NCI-H2081 (cell line): ENCODE results near the gene LCP1.
"Not testable (repeated sequence)": the region's sequence is repeated elsewhere in the genome, so short reads cannot be mapped to it uniquely, and the experiment has no call there.

ENCODE experiments used
- DNase-seq, 2 experiments: peaks; one replicate each; lab custom pipeline; 2025; lab: John Stamatoyannopoulos, UW

LCP1 gene, protein sequence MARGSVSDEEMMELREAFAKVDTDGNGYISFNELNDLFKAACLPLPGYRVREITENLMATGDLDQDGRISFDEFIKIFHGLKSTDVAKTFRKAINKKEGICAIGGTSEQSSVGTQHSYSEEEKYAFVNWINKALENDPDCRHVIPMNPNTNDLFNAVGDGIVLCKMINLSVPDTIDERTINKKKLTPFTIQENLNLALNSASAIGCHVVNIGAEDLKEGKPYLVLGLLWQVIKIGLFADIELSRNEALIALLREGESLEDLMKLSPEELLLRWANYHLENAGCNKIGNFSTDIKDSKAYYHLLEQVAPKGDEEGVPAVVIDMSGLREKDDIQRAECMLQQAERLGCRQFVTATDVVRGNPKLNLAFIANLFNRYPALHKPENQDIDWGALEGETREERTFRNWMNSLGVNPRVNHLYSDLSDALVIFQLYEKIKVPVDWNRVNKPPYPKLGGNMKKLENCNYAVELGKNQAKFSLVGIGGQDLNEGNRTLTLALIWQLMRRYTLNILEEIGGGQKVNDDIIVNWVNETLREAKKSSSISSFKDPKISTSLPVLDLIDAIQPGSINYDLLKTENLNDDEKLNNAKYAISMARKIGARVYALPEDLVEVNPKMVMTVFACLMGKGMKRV

DNA sequence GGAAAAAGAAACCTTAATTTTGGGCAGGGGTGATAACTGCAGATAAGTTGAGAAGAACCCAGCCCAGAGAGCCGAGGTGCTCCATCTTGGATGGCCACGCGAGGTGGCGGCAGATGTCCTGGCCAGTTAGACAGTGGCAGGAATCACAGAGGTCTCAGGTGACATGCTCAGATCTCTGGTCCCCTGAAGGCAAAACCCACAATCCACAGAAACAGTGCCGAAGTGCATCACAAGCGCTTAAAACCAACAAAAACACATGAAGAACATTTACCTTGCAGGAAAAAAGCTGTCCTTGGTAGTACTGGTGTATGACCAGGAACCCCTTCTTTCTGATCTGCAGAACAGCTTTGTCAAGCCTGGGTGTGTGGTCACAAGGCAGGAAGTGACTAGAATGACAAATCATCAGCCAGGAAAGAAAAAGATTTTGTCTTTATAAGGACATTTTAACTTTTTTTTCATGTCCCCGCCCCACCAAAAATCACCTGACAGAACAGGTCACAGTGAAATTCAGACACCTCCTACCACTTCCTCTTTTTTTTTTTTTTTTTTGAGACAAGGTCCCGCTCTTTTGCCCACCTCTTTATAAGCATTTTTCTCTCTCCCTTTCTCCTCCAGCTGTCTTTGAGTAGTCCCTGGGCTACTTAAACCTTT is at the start of gene LCP1:
TSS of gene LCP1 (minus strand) at position 338 of the 651 bp plus-strand sequence. CDS start 22,515 bp downstream, outside the sequence.
- DNase-seq, result no peak

DNA sequence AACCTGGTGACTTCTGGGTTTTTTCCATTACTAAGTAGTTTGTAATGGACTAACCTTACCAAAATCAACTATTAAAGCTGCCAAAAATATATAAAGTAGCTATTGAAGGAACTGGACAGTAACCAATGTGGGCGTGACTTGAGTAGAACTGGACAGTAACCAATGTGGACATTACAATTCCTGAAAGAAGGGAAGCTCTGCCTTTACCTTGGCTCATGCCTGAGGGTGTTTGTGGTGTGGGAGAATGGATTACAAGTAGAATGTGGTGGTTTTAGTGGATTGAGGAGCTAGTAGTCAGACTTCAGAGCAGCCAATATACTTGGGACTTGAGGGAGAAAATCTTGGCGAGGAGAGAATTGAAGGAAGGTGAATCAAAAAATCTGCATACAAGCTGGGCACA is 47.3 kb upstream of the LCP1 start:
- no peak for DNase-seq

DNA sequence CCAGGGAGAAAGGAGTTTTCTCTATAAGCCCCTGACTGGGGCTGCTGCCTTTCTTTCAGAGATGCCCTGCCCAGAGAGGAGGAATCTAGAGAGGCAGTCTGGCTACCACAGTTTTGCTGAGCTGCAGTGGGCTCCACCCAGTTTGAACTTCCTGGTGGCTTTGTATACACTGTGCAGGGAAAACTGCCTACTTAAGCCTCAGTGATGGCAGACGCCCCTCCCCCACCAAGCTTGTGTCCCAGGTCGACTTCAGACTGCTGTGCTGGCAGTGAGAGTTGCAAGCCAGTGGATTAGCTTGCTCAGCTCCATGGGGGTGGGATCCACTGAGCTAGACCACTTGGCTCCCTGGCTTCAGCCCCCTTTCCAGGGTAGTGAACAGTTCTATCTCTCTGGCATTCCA is 38.3 kb upstream of the LCP1 start:
- DNase-seq, result not testable (repeated sequence)

DNA sequence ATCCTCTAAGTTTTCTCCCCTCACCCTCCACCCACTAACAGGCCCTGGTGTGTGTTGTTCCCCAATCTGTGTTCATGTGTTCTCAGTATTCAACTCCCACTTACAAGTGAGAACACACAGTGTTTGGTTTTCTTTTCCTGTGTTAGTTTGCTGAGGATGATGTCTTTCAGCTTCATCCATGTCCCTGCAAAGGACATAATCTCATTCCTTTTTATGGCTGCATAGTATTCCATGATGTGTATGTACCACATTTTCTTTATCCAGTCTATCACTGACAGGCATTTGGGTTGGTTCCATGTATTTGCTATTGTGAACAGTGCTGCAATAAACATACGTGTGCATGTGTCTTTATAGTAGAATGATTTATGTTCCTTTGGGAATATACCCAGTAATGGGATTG is 32.8 kb upstream of the LCP1 start:
- not testable (repeated sequence) for DNase-seq

DNA sequence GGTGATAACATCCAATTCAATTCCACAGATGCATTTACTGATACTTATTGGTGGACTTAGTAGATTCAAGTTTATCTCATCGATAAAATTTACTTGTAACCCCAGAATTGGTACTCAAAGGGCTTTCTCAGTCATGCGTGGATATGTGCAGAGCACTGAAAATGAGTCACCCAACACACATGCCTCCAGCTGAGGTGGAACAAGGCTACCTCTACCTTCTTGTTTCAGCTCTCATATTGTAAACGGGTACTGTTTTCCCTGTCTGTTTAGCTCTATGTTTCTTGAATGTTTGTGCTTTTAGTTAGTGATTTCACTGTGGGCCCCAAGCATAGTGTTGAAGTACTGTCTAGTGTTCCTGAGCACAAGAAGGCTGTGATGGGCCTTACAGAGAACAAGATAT is 31.3 kb upstream of the LCP1 start:
- DNase-seq, result no peak

DNA sequence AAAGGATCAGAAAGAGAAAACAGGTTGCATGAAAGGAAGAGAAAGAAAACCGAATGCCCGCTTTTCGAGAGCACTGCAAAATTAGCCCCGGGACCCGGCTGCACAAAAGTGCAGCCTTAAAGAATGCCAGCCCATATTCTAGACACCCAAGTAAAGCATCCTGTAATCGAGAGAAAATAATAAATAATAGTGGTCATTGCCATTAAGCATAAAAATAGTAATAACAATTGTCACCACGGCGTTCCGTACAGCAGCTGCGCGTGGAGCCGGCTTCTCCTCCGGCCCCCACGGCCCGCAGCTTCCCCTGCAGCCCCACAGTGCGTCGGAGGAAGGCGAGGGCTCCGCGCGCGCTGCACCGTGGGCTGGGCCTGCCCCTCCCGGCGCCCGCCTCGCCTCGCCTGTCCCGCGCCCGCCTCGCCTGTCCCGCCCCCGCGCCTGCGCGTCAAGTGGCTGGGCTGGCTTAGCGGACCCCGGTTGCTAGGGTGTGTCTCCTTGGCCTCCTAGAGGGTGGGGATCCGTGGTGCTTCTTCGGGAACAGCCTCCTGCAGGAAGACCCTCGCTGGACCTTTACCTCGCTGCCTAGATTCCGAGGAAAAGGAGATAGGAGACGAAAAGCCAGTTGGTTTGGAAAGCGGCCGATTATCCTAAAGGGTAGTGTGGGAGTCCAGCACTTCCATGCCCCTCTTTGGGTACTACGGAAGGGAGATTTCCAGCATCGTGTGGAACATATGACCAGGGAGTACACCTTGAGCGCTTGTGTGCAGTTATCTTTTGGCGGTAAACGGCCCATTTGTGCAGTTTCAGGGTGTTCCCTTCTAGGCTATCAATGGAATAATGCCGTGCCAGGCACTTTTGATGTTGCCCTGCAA is 29.7 kb upstream of the LCP1 start, which contains the start of gene LRRC63:
TSS of gene LRRC63 (plus strand) at position 446 of the 869 bp plus-strand sequence. CDS start 1,107 bp downstream, outside the sequence.
- DNase-seq, result peak; percentile 74 to 85

DNA sequence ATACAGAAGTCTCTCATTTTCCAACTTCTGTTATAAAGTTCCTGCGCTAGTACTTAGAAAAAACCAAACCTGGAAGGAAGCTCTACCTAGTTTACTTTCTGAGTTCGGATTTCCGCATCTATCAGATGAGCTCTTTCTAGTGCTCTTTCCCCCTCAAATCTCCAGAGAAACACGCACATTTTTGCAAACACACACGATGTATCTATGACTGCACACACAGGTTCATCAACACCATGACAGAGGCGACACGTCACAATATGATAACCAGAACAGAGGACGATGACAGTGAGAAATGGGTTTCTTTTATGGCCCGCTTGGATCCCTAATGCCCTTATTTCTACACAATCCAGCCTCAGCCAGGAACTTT is 29.1 kb upstream of the LCP1 start:
- DNase-seq, result peak in 1 of 2 experiments; percentile 35

DNA sequence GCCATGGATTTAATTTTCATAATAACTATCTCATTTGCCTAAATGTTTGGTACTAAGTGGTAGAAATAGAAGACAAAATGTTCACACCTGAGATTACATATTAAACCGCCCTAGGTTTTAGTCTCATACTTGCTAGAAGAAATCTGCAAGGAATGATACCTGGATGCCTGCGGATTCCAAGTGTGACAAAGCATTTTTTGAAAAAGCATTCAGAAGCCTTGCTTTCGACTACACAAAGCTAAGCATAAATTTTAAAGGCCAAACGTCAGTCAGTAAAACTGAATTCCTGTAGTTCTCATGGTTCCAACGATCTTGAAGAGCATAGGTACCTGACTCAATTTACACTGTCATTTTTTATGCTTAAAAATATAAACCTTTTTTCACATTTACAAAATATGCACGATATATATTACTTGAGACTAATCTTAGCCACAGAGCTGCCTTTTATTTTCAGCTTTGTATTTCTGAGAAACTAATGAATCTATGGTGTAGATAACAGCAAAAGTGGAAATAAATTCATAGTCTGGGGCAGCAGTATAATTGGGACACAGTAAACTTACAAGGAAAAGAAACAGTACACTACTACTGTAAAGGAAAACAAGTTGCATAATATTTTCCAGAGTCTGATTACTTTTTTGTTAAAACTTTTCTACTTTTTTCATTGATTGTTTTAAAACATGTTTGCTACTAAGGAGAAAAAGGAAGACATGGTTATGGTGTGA is 28.5 kb upstream of the LCP1 start:
- no peak for DNase-seq

DNA sequence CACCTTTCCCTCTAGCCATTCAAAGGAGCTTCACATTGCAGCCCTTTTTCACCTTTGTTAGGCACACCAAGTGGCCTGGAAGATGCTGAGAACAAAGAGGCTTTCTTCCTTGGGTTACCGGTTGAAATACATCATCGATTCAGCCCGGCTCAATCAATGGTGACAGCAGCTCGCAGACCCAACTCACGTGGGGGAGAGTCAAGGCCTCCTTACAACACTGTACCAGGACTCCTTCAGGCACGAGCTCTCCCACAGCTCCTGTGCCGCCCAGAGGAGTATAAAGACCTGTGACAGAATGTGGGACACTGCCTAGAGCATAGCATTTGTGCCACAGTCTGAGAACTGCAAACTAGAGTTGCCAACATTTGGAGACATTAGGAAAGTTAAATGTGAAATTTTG is 25.9 kb upstream of the LCP1 start:
- DNase-seq, result no peak

DNA sequence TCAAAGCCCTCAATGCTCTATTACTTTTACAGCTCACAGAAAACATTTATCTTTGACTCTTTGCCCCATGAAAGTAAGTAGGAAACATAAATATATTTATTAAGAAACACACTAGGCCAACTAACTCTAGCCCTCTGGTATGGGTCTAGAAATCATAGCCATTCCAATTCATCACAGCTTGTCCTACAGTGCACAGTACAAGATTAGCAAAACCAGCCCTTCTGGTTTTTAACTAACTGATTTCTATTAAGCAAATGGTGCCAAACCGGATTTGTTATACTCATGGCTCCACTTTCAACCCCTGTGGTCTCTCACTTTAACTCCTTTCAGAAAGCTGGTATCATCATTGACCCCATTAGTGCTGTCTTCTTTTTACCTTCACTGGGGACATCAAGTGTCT is 24.2 kb upstream of the LCP1 start:
- DNase-seq, result no peak

DNA sequence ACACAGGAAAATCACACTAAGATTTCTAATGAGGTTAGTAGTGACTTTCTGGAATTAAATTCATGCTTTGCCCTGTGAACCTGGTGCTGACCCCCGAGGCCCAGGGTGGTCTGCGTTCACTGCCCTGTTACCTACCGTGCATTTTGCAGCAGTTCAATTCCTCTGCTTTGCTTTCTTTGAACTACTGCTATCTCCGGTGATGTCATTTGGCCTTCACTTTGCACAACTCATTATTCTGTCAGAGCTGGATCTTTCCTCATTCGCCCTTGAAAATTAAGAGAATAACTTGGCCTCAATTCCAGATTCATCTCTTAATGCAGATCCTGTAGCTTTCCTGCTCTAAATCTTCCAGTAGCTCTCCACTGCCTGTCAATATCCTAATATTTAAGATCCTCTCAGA is 21.0 kb upstream of the LCP1 start:
- no peak for DNase-seq

DNA sequence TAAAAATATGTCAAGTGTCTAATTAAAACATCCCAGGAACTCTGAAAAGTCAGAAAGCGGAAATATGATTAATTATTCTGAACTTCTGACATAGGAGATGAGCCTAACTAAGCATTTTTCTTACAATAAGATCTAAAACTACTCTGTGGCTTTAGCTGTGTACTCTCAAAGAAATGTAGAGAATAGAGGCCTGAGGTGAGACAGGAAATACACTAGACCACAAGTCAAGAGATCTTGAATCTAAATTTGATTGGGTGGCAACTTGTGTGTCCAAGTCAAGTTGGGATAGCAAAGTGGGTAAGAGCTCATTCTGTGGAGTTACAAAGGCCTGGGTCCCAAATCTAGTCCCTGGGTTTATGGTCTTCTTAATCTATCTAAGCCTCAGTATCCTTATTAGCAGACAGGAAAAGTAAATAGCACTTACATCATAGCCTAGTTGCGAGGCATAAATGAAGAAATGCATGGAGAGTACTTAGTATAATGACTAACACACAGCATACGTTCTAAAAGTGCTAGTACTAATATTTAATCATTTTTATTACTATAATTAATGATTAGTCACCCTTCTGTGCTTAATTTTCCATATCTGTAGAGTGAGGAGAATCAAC is 20.3 kb upstream of the LCP1 start:
- no peak for DNase-seq

DNA sequence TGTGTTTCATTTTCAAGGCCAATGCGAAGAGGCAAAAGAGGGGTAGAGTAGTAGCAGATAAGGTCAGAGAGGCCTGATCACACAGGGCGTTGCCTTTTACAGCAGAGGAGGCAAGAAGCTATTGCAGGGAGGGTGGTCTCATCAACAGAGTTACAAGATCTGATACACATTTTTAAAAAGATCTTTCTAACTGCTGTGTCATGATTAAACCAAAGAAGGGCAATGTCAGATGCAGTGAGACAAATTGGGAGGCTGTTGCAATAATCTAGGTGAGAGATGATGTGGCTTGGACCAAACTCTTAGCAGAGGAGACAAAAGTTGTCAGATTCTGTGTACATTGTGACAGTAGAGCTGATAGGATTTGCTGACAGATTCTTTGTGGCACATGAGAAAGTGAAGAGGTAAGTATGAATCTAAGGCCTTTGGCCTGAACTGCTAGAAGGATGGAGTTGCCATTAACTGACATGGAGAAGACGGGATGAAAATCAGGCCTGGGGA is 16.8 kb upstream of the LCP1 start:
- DNase-seq, result no peak

DNA sequence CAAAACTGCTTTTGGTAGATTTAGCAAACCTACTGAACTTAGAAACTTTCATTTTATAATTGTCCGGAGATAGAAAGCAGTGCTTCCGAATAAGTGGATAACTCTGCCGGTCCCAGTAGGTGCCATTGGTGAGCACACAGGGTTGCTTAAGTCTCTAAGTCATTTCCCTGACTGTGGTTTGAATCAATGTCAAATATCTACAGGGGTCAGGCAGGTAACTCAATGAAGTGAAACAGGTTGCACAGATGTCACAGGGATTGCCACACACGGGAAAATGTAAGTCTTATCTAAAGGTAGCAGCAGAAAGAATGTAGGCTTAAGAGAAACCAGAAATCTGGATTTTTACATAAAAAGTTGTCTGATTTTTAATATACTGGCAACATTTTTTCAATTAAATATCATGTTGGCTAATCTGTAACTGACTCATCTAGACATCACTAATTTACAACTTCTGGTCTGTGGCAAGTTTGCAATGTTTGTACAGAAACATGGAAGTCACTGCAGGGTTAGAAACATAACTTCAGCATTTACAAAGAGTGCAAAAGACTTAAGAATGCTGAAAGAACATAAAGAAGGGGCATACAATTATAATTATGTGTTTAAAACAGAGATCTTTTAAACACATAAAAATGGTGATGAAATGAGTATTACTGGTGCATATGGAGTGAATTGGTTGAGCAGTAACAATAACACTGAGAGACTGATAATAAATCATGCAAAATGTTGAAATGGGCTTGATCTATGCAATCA is 15.5 kb upstream of the LCP1 start:
- no peak for DNase-seq

DNA sequence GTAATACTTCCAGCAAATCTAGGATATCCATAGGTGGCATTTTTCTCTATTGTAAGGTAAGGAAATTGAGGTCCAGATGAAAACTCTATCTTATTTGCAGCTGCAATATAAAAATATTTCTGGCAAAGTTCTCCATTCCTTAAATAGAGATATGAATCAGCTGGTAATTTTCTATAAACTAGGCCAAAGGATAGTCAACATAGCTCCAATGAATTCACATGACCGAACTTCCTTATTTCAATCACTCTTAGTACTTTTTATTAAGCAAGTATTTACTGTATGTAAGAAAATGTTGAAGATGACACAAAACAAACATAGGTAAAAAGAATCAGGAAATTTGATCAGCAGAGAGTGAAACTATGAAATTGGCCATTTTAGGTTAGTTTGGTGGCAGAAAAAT is 13.0 kb upstream of the LCP1 start:
- no peak for DNase-seq

DNA sequence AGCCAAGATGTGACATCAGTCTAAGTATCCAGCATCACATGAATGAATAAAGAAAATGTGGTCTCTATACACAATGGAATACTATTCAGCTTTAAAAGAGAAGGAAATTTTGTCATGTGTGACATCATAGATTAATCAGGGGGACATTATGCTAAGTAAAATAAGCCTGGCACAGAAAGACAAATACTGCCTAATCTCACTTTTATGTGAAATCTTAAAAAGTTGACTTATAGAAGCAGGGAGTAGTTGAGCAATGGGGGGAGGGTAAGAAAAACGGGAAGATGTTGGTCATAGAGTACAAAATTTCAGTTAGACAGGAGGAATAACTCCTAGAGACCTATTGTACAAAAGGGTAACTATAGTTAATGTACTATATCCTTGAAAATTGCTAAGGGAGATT is 10.4 kb upstream of the LCP1 start:
- DNase-seq, result no peak

DNA sequence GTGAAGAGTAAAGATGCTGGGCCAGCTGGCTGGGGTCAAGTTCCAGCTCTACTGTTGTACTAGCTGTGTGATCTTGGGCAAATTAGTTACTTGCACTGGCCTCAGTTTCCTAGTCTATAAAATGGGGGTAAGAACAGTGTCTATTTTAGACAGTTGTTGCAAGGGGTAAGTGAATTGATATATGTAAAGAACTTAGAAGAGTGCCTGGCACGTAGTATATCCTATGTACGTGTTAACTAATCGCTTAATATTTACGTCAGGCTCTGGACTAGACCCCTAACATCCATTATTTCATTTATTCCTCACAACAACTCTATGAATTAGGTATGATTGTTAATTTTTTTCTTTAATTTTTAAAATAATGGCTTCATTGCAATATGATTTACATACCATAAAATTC is 3.7 kb upstream of the LCP1 start:
- DNase-seq, result no peak

DNA sequence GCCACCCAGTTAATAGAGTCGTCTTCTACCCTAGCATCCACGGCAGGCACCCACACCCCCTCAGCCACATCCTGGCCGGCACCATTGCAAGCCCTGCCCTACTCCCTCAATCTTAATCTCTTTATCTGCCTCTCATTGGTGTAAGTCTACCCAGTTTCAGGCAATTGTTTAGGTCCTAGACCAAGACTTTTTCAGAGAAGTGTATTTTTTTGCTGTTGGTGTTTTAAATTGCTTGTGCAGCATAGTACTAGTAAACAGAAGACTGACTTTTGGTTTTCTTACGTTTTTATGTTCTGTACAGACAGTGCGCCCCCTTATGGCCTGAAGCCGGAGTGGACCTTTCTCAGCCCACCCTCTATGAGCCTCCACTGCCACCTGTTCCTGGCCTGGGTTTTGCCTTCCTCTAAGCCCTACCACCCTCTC is 2.3 kb upstream of the LCP1 start:
- DNase-seq, result peak in 1 of 2 experiments; percentile 0

DNA sequence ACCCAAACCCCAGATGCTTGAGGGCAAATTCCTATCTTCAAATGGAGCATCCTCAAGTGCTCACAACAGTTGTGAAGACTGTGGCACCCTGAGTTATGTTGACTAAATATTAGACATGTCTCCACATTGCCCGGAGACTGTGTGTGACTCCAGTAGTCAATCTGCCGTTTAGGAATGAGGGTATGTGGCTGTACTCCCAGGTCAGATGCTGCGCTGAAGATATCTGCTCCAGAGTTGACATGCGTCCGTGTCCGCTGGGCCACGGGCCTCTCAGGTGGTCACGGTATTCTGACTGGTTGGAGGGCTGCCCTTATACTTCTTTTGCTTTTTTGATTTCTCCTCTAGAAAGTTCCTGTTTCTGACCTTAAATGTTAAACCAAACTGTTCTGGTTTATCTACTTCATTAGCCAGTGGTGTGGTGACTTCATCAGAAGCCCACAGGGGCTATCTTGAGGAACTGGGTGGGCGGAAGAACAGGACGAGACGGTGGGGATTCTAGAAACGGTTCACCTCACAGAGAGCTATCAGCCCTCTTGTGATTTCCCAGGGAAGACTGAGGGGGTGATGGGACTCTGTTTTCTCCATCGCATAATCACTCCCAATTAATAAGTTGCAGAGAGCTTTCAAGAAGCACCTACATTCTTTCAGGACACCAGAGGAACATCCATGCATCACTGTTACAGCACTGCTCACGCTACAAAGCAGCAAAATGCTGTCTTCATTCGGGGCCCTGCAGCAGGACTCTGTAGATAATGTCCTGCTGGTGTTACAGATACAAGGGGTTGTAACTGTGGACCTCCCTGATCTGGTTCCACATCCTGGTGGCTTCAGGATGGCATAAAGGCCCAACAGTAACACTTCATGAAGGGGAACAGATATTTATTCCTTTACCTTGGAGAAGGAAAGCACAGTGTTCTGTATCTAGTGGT is 1.3 kb upstream of the LCP1 start:
- no peak for DNase-seq
